ENCODE data around the gene STK24.

STK24 gene

GRCh38 chr13:98410612-98411011, 166.3 kb downstream of the STK24 start:
- ATAC-seq: no peak
- DNase-seq: no peak

GRCh38 chr13:98409281-98409680, 167.6 kb downstream of the STK24 start:
- DNase-seq (no peak), ATAC-seq (no peak)

- ATAC-seq: peak; percentile 23
- no peak for DNase-seq
Observed at GRCh38 chr13:98407575-98407974, 169.3 kb downstream of the STK24 start.

- no peak for DNase-seq
- no peak for ATAC-seq
Observed at GRCh38 chr13:98406971-98407370, 169.9 kb downstream of the STK24 start.

GRCh38 chr13:98406427-98406826, 170.5 kb downstream of the STK24 start:
- ATAC-seq (no peak), DNase-seq (no peak)

GRCh38 chr13:98405690-98406344, 171.1 kb downstream of the STK24 start:
- DNase-seq (no peak), ATAC-seq (no peak)

- DNase-seq (no peak), ATAC-seq (no peak)
Observed at GRCh38 chr13:98405107-98405571, 171.8 kb downstream of the STK24 start.

GRCh38 chr13:98403076-98403475, 173.8 kb downstream of the STK24 start:
- no peak for ATAC-seq
- no peak for DNase-seq

- DNase-seq (no peak), ATAC-seq (no peak)
Observed at GRCh38 chr13:98401934-98402333, 175.0 kb downstream of the STK24 start.

- DNase-seq: no peak
- no peak for ATAC-seq
Observed at GRCh38 chr13:98399756-98400155, 177.2 kb downstream of the STK24 start.

GRCh38 chr13:98398581-98398980, 178.3 kb downstream of the STK24 start:
- ATAC-seq (no peak), DNase-seq (no peak)

GRCh38 chr13:98397861-98398260, 179.0 kb downstream of the STK24 start:
- no peak for DNase-seq
- ATAC-seq: no peak

GRCh38 chr13:98397221-98397620, 179.7 kb downstream of the STK24 start:
- ATAC-seq (no peak), DNase-seq (no peak)

- no peak for ATAC-seq
Observed at GRCh38 chr13:98396071-98396710, 180.7 kb downstream of the STK24 start.

More at GRCh38 chr13:98396071-98396710, 180.7 kb downstream of the STK24 start:
- no peak for DNase-seq

Data from stimulated activated naive CD8-positive, alpha-beta T cell treated with anti-CD3 and anti-CD28 coated beads, Interleukin-15, Interleukin-2, amounts not matched to agents 100 U/mL and 50 U/mL, for 24 hours (primary cell).